Measurements from ENCODE around the gene NCOA5.

DNA sequence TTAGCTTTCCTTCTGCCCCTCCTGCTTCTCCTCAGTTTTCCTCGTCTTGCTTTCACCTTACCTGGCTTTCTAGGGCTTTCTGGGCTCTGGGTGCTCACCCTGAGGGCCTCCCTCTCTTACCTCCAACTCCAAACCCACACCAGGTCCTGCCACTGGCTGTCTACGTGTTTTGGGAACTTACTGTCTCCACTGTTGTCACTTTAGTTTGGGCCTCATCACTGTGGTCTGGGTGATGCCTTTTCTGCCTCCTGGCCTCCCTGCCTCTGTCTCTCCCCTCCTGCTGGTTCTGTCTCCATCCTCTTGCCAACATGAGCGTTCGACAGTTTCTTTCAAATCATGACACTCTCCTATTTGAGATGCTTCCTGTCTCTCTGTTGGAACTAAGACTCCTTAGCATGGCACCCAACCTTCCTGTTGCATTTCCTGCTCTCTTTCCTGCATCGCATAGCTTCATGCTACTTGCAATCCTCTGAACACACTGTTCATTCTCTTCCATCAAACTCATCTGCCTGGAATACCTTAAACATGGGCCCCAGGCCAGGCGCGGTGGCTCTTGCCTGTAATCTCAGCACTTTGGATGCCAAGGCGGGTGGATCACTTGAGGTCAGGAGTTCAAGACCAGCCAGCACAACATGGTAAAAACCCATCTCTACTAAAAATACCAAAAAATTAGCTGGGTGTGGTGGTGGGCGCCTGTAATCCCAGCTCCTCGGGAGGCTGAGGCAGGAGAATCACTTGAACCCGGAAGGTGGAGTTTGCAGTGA, 33.9 kb upstream of the NCOA5 start:
- TF ChIP-seq EZH2 (IDR thresholded peaks at IDR 0.05; ENCODE audit: low read length, unreplicated experiment) = no peak
- TF ChIP-seq, protein P1, sequence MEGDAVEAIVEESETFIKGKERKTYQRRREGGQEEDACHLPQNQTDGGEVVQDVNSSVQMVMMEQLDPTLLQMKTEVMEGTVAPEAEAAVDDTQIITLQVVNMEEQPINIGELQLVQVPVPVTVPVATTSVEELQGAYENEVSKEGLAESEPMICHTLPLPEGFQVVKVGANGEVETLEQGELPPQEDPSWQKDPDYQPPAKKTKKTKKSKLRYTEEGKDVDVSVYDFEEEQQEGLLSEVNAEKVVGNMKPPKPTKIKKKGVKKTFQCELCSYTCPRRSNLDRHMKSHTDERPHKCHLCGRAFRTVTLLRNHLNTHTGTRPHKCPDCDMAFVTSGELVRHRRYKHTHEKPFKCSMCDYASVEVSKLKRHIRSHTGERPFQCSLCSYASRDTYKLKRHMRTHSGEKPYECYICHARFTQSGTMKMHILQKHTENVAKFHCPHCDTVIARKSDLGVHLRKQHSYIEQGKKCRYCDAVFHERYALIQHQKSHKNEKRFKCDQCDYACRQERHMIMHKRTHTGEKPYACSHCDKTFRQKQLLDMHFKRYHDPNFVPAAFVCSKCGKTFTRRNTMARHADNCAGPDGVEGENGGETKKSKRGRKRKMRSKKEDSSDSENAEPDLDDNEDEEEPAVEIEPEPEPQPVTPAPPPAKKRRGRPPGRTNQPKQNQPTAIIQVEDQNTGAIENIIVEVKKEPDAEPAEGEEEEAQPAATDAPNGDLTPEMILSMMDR (conservative IDR thresholded peaks at IDR 0.05; ENCODE audit: low read depth, low read length) = no peak
